HEK293T (cell line): ENCODE results near the gene SFI1.

ENCODE experiments used
- FOXM1 ChIP-seq: fragments of 450-650 bp; IDR thresholded peaks from 2 replicates; pipeline ENCODE4 v1.6.1; 2017; ENCODE audit warnings: mild to moderate bottlenecking, borderline replicate concordance
- NFRKB ChIP-seq: fragments of 450-650 bp; IDR thresholded peaks from 2 replicates; pipeline ENCODE4 v1.6.1; 2016; ENCODE audit warnings: mild to moderate bottlenecking, moderate library complexity
- SP1 ChIP-seq: fragments of 450-650 bp; IDR thresholded peaks from 2 replicates; pipeline ENCODE4 v1.6.1; 2017
- TARDBP ChIP-seq: fragments of 450-650 bp; IDR thresholded peaks from 2 replicates; pipeline ENCODE4 v1.6.1; 2016

DNA sequence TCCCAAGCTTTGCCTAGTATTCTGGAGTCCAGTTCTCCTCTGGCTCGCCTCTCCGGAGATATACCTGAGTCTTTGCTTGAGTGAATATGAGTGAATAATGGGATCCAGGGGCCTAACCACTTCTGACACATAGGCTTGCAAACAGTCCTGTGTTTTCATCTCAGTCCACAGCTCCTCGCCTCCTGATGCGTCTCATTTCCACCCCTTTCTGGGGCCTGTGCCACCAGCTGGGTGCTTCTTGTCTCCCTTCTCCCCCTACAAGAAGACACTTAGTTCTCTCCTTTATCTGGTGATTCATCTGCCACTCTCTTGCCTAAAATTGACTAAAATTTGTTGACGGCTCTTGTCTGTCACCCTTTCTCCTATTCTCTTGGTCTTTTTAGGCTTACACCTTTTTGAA, 44.6 kb downstream of the SFI1 start:
- no peak for TF ChIP-seq FOXM1
- no peak for TF ChIP-seq NFRKB
- no peak for TF ChIP-seq SP1
- TF ChIP-seq TARDBP = no peak
